ENCODE data around the gene PRRC2A.

GRCh38 chr6:31629014-31629413, 8.5 kb downstream of the PRRC2A start:
- TF ChIP-seq CTCF (conservative IDR thresholded peaks at IDR 0.05; ENCODE audit: low read length) (no peak), EZH2phosphoT487 (IDR thresholded peaks at IDR 0.05; ENCODE audit: borderline replicate concordance, low read depth, low read length) (no peak)

All from OCI-LY7 (cell line).